NB4 (cell line): ENCODE measurements around the gene CABP2.

ENCODE experiments used
- CTCF ChIP-seq: IDR thresholded peaks from one replicate; pipeline ENCODE4 v1.5.1; 2012; ENCODE audit warnings: low read depth, low read length
- MAX ChIP-seq: IDR thresholded peaks from 2 replicates; pipeline ENCODE4 v1.6.1; 2011; ENCODE audit warnings: low read depth, low read length

- TF ChIP-seq CTCF (no peak), MAX (peak; percentile 68; the same call in 1 of the 2 replicates)
These were observed 18.9 kb upstream of the CABP2 start for GRCh38 chr11:67542169-67542568.
